PC-3 (cell line): ENCODE measurements around the gene KSR2.

Experiments
- EZH2 ChIP-seq: fragments of 300-600 bp; sonication (generic); IDR thresholded peaks from one replicate; pipeline ENCODE4 v1.6.1; 2017; ENCODE audit warnings: antibody characterized with exemption, mild to moderate bottlenecking, low read length; ENCODE audit not compliant: unreplicated experiment
- TF ChIP-seq, protein P1 (sequence below): fragments of 300-600 bp; sonication (generic); conservative IDR thresholded peaks from 2 replicates; pipeline ENCODE4 v1.5.1; 2017; ENCODE audit warnings: antibody characterized with exemption, low read depth, mild to moderate bottlenecking, low read length

DNA sequence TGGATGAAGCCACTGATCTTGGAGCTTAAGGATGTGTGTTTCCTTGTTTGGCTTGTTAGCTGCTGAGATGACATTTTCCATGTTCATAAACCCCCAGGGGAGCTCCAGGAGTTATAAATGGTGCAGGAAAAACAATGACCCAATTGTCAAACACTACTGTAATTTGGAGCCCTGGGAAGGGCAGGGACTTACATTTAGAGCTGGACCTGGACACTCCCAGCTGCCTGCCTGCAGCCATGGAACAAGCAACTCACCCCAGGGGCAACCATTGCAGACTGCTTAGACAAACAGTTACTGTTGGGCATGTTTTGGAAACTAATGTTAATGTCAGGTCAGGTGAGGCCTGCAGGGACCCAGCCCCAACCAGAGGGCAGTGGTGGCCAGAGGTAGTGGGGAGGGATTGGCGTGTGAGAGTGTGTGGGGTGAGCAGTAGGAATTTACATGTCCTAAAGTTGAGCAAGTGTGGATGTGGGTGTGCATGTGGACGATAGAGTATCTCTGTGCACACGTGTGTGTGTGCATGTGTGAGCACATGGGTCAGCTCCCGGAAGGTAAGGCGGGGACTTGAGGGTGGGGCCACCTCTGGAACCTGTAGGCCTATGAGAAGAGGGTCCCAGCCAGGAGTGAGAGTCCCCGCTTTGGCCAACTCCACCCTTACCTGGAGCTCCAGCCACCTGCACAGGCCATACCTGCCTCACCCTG, 521.0 kb downstream of the KSR2 start:
- TF ChIP-seq, protein P1, sequence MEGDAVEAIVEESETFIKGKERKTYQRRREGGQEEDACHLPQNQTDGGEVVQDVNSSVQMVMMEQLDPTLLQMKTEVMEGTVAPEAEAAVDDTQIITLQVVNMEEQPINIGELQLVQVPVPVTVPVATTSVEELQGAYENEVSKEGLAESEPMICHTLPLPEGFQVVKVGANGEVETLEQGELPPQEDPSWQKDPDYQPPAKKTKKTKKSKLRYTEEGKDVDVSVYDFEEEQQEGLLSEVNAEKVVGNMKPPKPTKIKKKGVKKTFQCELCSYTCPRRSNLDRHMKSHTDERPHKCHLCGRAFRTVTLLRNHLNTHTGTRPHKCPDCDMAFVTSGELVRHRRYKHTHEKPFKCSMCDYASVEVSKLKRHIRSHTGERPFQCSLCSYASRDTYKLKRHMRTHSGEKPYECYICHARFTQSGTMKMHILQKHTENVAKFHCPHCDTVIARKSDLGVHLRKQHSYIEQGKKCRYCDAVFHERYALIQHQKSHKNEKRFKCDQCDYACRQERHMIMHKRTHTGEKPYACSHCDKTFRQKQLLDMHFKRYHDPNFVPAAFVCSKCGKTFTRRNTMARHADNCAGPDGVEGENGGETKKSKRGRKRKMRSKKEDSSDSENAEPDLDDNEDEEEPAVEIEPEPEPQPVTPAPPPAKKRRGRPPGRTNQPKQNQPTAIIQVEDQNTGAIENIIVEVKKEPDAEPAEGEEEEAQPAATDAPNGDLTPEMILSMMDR: no peak
- no peak for TF ChIP-seq EZH2
